SH-SY5Y (cell line): ENCODE measurements around the gene QTRT2.

Experiments used
- GATA2 ChIP-seq: IDR thresholded peaks from 2 replicates; pipeline ENCODE4 v1.6.1; 2011; ENCODE audit warnings: mild to moderate bottlenecking, low read depth, low read length
- GATA3 ChIP-seq: IDR thresholded peaks from 2 replicates; pipeline ENCODE4 v1.6.1; 2011; ENCODE audit warnings: low read depth, mild to moderate bottlenecking, low read length, moderate library complexity

DNA sequence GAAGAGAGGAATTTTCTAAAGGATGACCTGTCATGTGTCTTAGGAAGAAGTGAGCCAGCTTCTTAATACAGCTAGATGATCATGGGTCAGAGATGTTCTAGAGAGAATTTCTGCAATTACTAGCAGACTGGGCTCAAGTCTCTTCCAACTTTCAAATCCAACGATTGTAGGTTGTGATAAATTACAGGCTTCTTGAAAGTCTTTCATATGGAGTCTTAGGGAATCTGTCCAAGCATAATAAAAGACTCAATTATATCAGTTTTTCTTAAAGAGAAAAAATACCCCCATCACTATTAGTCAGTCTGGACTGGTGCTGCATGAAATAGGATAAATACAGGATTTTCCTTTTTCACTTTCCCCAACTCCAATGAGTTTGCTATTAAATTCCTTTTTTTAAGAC, 63.2 kb downstream of the QTRT2 start:
- TF ChIP-seq GATA2 (no peak), GATA3 (no peak)
